ENCODE data around the gene SRRM4.

SRRM4 gene

GRCh38 chr12:119167902-119168301 is 186.6 kb downstream of the SRRM4 start:
- DNase-seq (ENCODE audit: low read depth): no peak

GRCh38 chr12:119168721-119169120 is 187.4 kb downstream of the SRRM4 start:
- DNase-seq (ENCODE audit: low read depth): no peak

GRCh38 chr12:119169150-119169549 is 187.8 kb downstream of the SRRM4 start:
- DNase-seq (ENCODE audit: low read depth): no peak

- no peak for DNase-seq (ENCODE audit: low read depth)
Observed at GRCh38 chr12:119171291-119171690, 189.9 kb downstream of the SRRM4 start.

GRCh38 chr12:119171691-119172425 is 190.5 kb downstream of the SRRM4 start:
- no peak for DNase-seq (ENCODE audit: low read depth)

GRCh38 chr12:119175081-119175480 is 193.7 kb downstream of the SRRM4 start:
- DNase-seq (ENCODE audit: low read depth): no peak

- DNase-seq (ENCODE audit: low read depth): no peak
Observed at GRCh38 chr12:119176267-119177055, 195.1 kb downstream of the SRRM4 start.

GRCh38 chr12:119177056-119177325 is 195.7 kb downstream of the SRRM4 start:
- no peak for DNase-seq (ENCODE audit: low read depth)

GRCh38 chr12:119177724-119178380 is 196.5 kb downstream of the SRRM4 start:
- DNase-seq (ENCODE audit: low read depth): no peak

- no peak for DNase-seq (ENCODE audit: low read depth)
Observed at GRCh38 chr12:119178544-119179334, 197.4 kb downstream of the SRRM4 start, which contains the start of gene HSPB8. Gene HSPB8, plus strand, starts transcription at chr12:119178931. Its CDS starts 382 bp downstream, at chr12:119179313.

- no peak for DNase-seq (ENCODE audit: low read depth)
Observed at GRCh38 chr12:119179335-119180021, 198.1 kb downstream of the SRRM4 start.

- no peak for DNase-seq (ENCODE audit: low read depth)
Observed at GRCh38 chr12:119180380-119181040, 199.2 kb downstream of the SRRM4 start.

- DNase-seq (ENCODE audit: low read depth): no peak
Observed at GRCh38 chr12:119181202-119181601, 199.9 kb downstream of the SRRM4 start.

GRCh38 chr12:119181944-119182343 is 200.6 kb downstream of the SRRM4 start:
- DNase-seq (ENCODE audit: low read depth): no peak

GRCh38 chr12:119182701-119183493 is 201.6 kb downstream of the SRRM4 start:
- DNase-seq (ENCODE audit: low read depth): no peak

GRCh38 chr12:119183942-119184695 is 202.8 kb downstream of the SRRM4 start:
- no peak for DNase-seq (ENCODE audit: low read depth)

GRCh38 chr12:119195256-119195655 is 213.9 kb downstream of the SRRM4 start:
- no peak for DNase-seq (ENCODE audit: low read depth)

GRCh38 chr12:119198440-119198839 is 217.1 kb downstream of the SRRM4 start:
- no peak for DNase-seq (ENCODE audit: low read depth)

- DNase-seq (ENCODE audit: low read depth): no peak
Observed at GRCh38 chr12:119200601-119201000, 219.3 kb downstream of the SRRM4 start.
